Peyer's patch (tissue), 4 donors: Measurements from ENCODE around the gene XPR1. TPM values are rescaled to one million over a fixed set of nuclear protein-coding genes. Genes with fewer than 3 reads are reported as not detected.
"Not testable (repeated sequence)": the region's sequence is repeated elsewhere in the genome, so short reads cannot be mapped to it uniquely, and the experiment has no call there.

Experiments used
- DNase-seq, 3 donors: peaks; one replicate each; pipeline ENCODE4 v3.0.0-alpha.2; 2017 to 2019
- H3K27ac ChIP-seq, 4 donors: fragments of 200-600 bp; sonication (generic); one replicate each; pipeline ENCODE4 v1.5.1; 2016 to 2019
- H3K27me3 ChIP-seq, 2 donors: fragments of 200-600 bp; sonication (generic); one replicate each; pipeline ENCODE4 v1.5.1; 2019
- H3K36me3 ChIP-seq, 3 donors: fragments of 200-600 bp; sonication (generic); one replicate each; pipeline ENCODE4 v1.5.1; 2016 to 2019
- H3K4me1 ChIP-seq, 4 donors: fragments of 200-600 bp; sonication (generic); one replicate each; pipeline ENCODE4 v1.5.1; 2016 to 2019
- H3K4me3 ChIP-seq, 4 donors: fragments of 200-600 bp; sonication (generic); 1 replicate in 3 of 4; 2 replicates in 1 of 4; pipeline ENCODE4 v1.5.1; 2016 to 2019; ENCODE audit warnings: mild to moderate bottlenecking in 1 of 4
- H3K9me3 ChIP-seq, 4 donors: fragments of 200-600 bp; sonication (generic); one replicate each; pipeline ENCODE4 v1.5.1; 2016 to 2019; ENCODE audit warnings: mild to moderate bottlenecking in 1 of 4
- CTCF ChIP-seq, 6 experiments: fragments of 450-650 bp in 4 of 6; fragments of 200-600 bp in 2 of 6; sonication (generic) in 1 of 6; IDR thresholded peaks; one replicate each; pipeline ENCODE4 v1.5.1; 2017 to 2019; ENCODE audit warnings: antibody characterized with exemption in 6 of 6, mild to moderate bottlenecking in 3 of 6, moderate library complexity in 1 of 6
- POLR2A ChIP-seq, 2 donors: fragments of 450-650 bp; IDR thresholded peaks; one replicate each; pipeline ENCODE4 v1.5.1; 2017; ENCODE audit warnings: antibody characterized with exemption in 2 of 2, mild to moderate bottlenecking in 2 of 2, moderate library complexity in 2 of 2
- total RNA-seq, 4 donors: library from RNA; depleted of rRNA; stranded (reverse); fragments of >200 nt; gene quantifications; one replicate each; pipeline ENCODE4 v1.1.0, GENCODE V29; 2016

The XPR1 gene
- total RNA-seq, 4 donors from 2014 or later = 29.7 to 59.7 (median 53.9) TPM

- H3K4me1 ChIP-seq = no peaks in the 10 kb centered on the region
- H3K36me3 ChIP-seq = peaks cover 0 to 24% (median 0%) of the 10 kb centered on the region in 3 donors
- H3K9me3 ChIP-seq = no peaks in the 10 kb centered on the region
- no peak for TF ChIP-seq POLR2A (IDR thresholded peaks at IDR 0.05)
- TF ChIP-seq CTCF (IDR thresholded peaks at IDR 0.05) = no peak
- H3K27me3 ChIP-seq = no peaks in the 10 kb centered on the region
- no peak for DNase-seq
- H3K27ac ChIP-seq = no peak overlapping the region
- no peak overlapping the region for H3K4me3 ChIP-seq
These were observed 180.1 kb downstream of the XPR1 start for GRCh38 chr1:180811886-180812285.

GRCh38 chr1:180814258-180814657 is 182.4 kb downstream of the XPR1 start:
- DNase-seq = no peak
- Histone ChIP-seq H3K4me3 (no peak overlapping the region), H3K27ac (no peak overlapping the region), H3K27me3 (no peaks in the 10 kb centered on the region), H3K9me3 (no peaks in the 10 kb centered on the region), H3K4me1 (no peaks in the 10 kb centered on the region), H3K36me3 (peaks cover 0 to 14% (median 0%) of the 10 kb centered on the region in 3 donors)
- TF ChIP-seq POLR2A (IDR thresholded peaks at IDR 0.05) (no peak), CTCF (IDR thresholded peaks at IDR 0.05) (no peak)

GRCh38 chr1:180815188-180815587 is 183.4 kb downstream of the XPR1 start:
- no peaks in the 10 kb centered on the region for H3K9me3 ChIP-seq
- no peak overlapping the region for H3K27ac ChIP-seq
- H3K36me3 ChIP-seq = peaks cover 0 to 14% (median 0%) of the 10 kb centered on the region in 3 donors
- no peaks in the 10 kb centered on the region for H3K4me1 ChIP-seq
- H3K4me3 ChIP-seq = no peak overlapping the region
- TF ChIP-seq CTCF (IDR thresholded peaks at IDR 0.05) (no peak), POLR2A (IDR thresholded peaks at IDR 0.05) (no peak)
- DNase-seq = no peak
- H3K27me3 ChIP-seq = no peaks in the 10 kb centered on the region

- no peaks in the 10 kb centered on the region for H3K9me3 ChIP-seq
- H3K36me3 ChIP-seq = peaks cover 0 to 14% (median 0%) of the 10 kb centered on the region in 3 donors
- H3K27me3 ChIP-seq = no peaks in the 10 kb centered on the region
- no peak overlapping the region for H3K4me3 ChIP-seq
- H3K4me1 ChIP-seq = no peaks in the 10 kb centered on the region
- TF ChIP-seq POLR2A (IDR thresholded peaks at IDR 0.05) (no peak), CTCF (IDR thresholded peaks at IDR 0.05) (no peak)
- DNase-seq = no peak
- H3K27ac ChIP-seq = no peak overlapping the region
These were observed 184.3 kb downstream of the XPR1 start for GRCh38 chr1:180816132-180816531.

GRCh38 chr1:180821970-180822369 is 190.1 kb downstream of the XPR1 start:
- Histone ChIP-seq H3K4me3 (no peak overlapping the region), H3K36me3 (no peaks in the 10 kb centered on the region), H3K4me1 (no peaks in the 10 kb centered on the region), H3K9me3 (no peaks in the 10 kb centered on the region), H3K27ac (no peak overlapping the region), H3K27me3 (no peaks in the 10 kb centered on the region)
- no peak for DNase-seq
- TF ChIP-seq CTCF (IDR thresholded peaks at IDR 0.05) (no peak), POLR2A (IDR thresholded peaks at IDR 0.05) (no peak)

GRCh38 chr1:180831507-180831906 is 199.7 kb downstream of the XPR1 start:
- not testable (repeated sequence) for DNase-seq, H3K9me3 ChIP-seq, H3K4me1 ChIP-seq, H3K4me3 ChIP-seq, H3K27me3 ChIP-seq, H3K27ac ChIP-seq
- peaks cover 0 to 25% (median 0%) of the 10 kb centered on the region in 3 donors for H3K36me3 ChIP-seq

- H3K27me3 ChIP-seq, H3K27ac ChIP-seq, H3K4me3 ChIP-seq, H3K9me3 ChIP-seq, DNase-seq, H3K4me1 ChIP-seq: not testable (repeated sequence)
- peaks cover 0 to 21% (median 0%) of the 10 kb centered on the region in 3 donors for H3K36me3 ChIP-seq
These were observed 201.4 kb downstream of the XPR1 start for GRCh38 chr1:180833180-180833579.
